Lower leg skin (tissue), 3 donors: ENCODE results near the gene TSPAN15.

Experiments
- CTCF ChIP-seq, 3 donors: fragments of 450-650 bp; IDR thresholded peaks; one replicate each; pipeline ENCODE4 v1.5.1; 2016; ENCODE audit warnings: antibody characterized with exemption in 3 of 3, mild to moderate bottlenecking in 3 of 3, moderate library complexity in 2 of 3
- POLR2A ChIP-seq, 2 donors: fragments of 450-650 bp; IDR thresholded peaks; one replicate each; pipeline ENCODE4 v1.6.1; 2016 to 2017; ENCODE audit warnings: antibody characterized with exemption in 2 of 2, mild to moderate bottlenecking in 1 of 2, moderate library complexity in 1 of 2

- TF ChIP-seq CTCF (IDR thresholded peaks at IDR 0.05) (no peak), POLR2A (IDR thresholded peaks at IDR 0.05) (no peak)
Measured at GRCh38 chr10:69474742-69475432, 23.6 kb downstream of the TSPAN15 start.
